MM.1S (cell line): ENCODE measurements around the gene MCTP2.

ENCODE experiments used
- DNase-seq: peaks from one replicate; pipeline ENCODE4 v3.0.0-alpha.2; 2015
- H2AFZ ChIP-seq: fragments of 300-600 bp; sonication (generic); 2 replicates; pipeline ENCODE4 v1.6.0; 2016; ENCODE audit warnings: antibody characterized with exemption, low read length
- H3F3A ChIP-seq: fragments of 300-600 bp; sonication (generic); 2 replicates; pipeline ENCODE4 v1.6.1; 2016; ENCODE audit warnings: mild to moderate bottlenecking, antibody characterized with exemption, low read length, moderate library complexity, mixed read lengths; ENCODE audit not compliant: insufficient read depth
- H3K27ac ChIP-seq: fragments of 300-600 bp; sonication (generic); 2 replicates; pipeline ENCODE4 v1.5.1; 2016; ENCODE audit warnings: mild to moderate bottlenecking, low read length
- H3K27me3 ChIP-seq: fragments of 300-600 bp; sonication (generic); replicated peaks from 2 replicates; pipeline ENCODE4 v1.6.0; 2016; ENCODE audit warnings: low read length; ENCODE audit not compliant: insufficient read depth
- H3K36me3 ChIP-seq: fragments of 300-600 bp; sonication (generic); replicated peaks from 2 replicates; pipeline ENCODE4 v1.6.1; 2016; ENCODE audit warnings: mild to moderate bottlenecking, low read length, mixed read lengths; ENCODE audit not compliant: insufficient read depth
- H3K4me1 ChIP-seq: fragments of 300-600 bp; sonication (generic); 2 replicates; pipeline ENCODE4 v1.6.1; 2016; ENCODE audit warnings: low read length, mixed read lengths
- H3K4me2 ChIP-seq: fragments of 300-600 bp; sonication (generic); 2 replicates; pipeline ENCODE4 v1.6.0; 2016; ENCODE audit warnings: low read depth, low read length
- H3K4me3 ChIP-seq: fragments of 300-600 bp; sonication (generic); 2 replicates; pipeline ENCODE4 v1.5.1; 2016; ENCODE audit warnings: low read length, mixed read lengths
- H3K79me2 ChIP-seq: fragments of 300-600 bp; sonication (generic); 2 replicates; pipeline ENCODE4 v1.6.1; 2016; ENCODE audit warnings: mixed run types, low read length, mixed read lengths
- H3K9ac ChIP-seq: fragments of 300-600 bp; sonication (generic); 2 replicates; pipeline ENCODE4 v1.6.1; 2016; ENCODE audit warnings: low read length, mixed read lengths
- H3K9me2 ChIP-seq: fragments of 300-600 bp; sonication (generic); replicated peaks from 2 replicates; pipeline ENCODE4 v1.6.1; 2016; ENCODE audit warnings: mild to moderate bottlenecking, low read length, mixed read lengths; ENCODE audit not compliant: insufficient read depth
- H3K9me3 ChIP-seq: fragments of 300-600 bp; sonication (generic); replicated peaks from 2 replicates; pipeline ENCODE4 v1.6.1; 2016; ENCODE audit warnings: mild to moderate bottlenecking, low read length, mixed read lengths; ENCODE audit not compliant: insufficient read depth
- H4K20me1 ChIP-seq: fragments of 300-600 bp; sonication (generic); 2 replicates; pipeline ENCODE4 v1.6.1; 2016; ENCODE audit warnings: mild to moderate bottlenecking, low read length, moderate library complexity, mixed read lengths; ENCODE audit not compliant: insufficient read depth
- EZH2 ChIP-seq: fragments of 300-600 bp; sonication (generic); optimal IDR thresholded peaks from 2 replicates; pipeline ENCODE3; 2017; ENCODE audit warnings: low read depth, mild to moderate bottlenecking, antibody characterized with exemption, low read length, mixed read lengths
- EZH2phosphoT487 ChIP-seq: fragments of 300-600 bp; sonication (generic); IDR thresholded peaks from 2 replicates; pipeline ENCODE4 v1.6.1; 2018; ENCODE audit warnings: antibody characterized with exemption, low read length
- TF ChIP-seq, protein P1 (sequence below): fragments of 300-600 bp; sonication (generic); IDR thresholded peaks from 2 replicates; pipeline ENCODE4 v1.5.1; 2016; ENCODE audit warnings: antibody characterized with exemption, low read length, mixed read lengths

Gene MCTP2

GRCh38 chr15:94228611-94229010 is 2.8 kb upstream of the MCTP2 start:
- H3K9me2 ChIP-seq: no peaks in the 10 kb centered on the region
- H3K4me1 ChIP-seq: peaks cover 25% of the 10 kb centered on the region
- H3K9ac ChIP-seq: no peak overlapping the region
- no peak overlapping the region for H3K4me3 ChIP-seq
- TF ChIP-seq EZH2 (no peak), EZH2phosphoT487 (no peak)
- TF ChIP-seq, protein P1, sequence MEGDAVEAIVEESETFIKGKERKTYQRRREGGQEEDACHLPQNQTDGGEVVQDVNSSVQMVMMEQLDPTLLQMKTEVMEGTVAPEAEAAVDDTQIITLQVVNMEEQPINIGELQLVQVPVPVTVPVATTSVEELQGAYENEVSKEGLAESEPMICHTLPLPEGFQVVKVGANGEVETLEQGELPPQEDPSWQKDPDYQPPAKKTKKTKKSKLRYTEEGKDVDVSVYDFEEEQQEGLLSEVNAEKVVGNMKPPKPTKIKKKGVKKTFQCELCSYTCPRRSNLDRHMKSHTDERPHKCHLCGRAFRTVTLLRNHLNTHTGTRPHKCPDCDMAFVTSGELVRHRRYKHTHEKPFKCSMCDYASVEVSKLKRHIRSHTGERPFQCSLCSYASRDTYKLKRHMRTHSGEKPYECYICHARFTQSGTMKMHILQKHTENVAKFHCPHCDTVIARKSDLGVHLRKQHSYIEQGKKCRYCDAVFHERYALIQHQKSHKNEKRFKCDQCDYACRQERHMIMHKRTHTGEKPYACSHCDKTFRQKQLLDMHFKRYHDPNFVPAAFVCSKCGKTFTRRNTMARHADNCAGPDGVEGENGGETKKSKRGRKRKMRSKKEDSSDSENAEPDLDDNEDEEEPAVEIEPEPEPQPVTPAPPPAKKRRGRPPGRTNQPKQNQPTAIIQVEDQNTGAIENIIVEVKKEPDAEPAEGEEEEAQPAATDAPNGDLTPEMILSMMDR: no peak
- H3K36me3 ChIP-seq: no peaks in the 10 kb centered on the region
- no peak overlapping the region for H3K27ac ChIP-seq
- DNase-seq: no peak
- H3K4me2 ChIP-seq: 0 out of 2 replicates have a peak overlapping the region, but pooled peaks have one; percentile 92
- no peak overlapping the region for H2AFZ ChIP-seq
- H3K27me3 ChIP-seq: no peaks in the 10 kb centered on the region
- peaks cover 15% of the 10 kb centered on the region for H3K79me2 ChIP-seq
- no peaks in the 10 kb centered on the region for H3K9me3 ChIP-seq
- no peaks in the 10 kb centered on the region for H4K20me1 ChIP-seq
- peaks cover 16% of the 10 kb centered on the region for H3F3A ChIP-seq

GRCh38 chr15:94229591-94230369 is 1.6 kb upstream of the MCTP2 start:
- H3K9ac ChIP-seq: peak overlapping the region; percentile 71; the same call in 1 of the 2 replicates

DNA sequence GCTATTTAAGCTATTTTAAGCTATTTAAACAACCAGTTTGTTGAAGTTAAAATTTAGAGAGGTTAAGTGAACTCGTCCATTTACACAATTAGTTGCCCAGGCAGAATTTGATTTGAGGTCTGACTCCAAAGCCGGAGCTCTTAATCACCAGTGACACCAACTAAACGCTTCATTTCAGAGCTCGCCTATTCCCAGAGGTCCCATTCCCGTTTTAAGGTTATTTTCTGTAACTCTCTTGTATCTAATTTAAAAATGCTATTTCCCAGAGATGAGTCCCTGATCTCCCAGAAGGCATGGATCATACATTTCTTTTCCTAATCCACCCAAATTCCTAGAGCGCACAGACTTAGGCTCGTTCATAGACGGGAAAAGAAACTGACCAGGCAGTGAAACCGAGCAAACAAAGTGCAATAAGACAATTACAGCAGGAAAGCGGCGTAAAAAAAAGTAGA is 904 bp upstream of the MCTP2 start:
- peaks cover 21% of the 10 kb centered on the region for H3K79me2 ChIP-seq
- TF ChIP-seq, protein P1: no peak
- no peak for TF ChIP-seq EZH2
- no peak for TF ChIP-seq EZH2phosphoT487
- H3K36me3 ChIP-seq: no peaks in the 10 kb centered on the region
- H4K20me1 ChIP-seq: no peaks in the 10 kb centered on the region
- H3K4me2 ChIP-seq: peak overlapping the region; percentile 92
- peak overlapping the region; percentile 80 for H3K4me3 ChIP-seq
- peak overlapping the region; percentile 71 for H3K9ac ChIP-seq
- no peaks in the 10 kb centered on the region for H3K9me3 ChIP-seq
- DNase-seq: no peak
- H3K27ac ChIP-seq: peak overlapping the region; percentile 89
- no peaks in the 10 kb centered on the region for H3K9me2 ChIP-seq
- H3K4me1 ChIP-seq: peaks cover 25% of the 10 kb centered on the region
- H2AFZ ChIP-seq: peak overlapping the region; percentile 87
- H3K27me3 ChIP-seq: no peaks in the 10 kb centered on the region
- peaks cover 16% of the 10 kb centered on the region for H3F3A ChIP-seq

More at GRCh38 chr15:94229591-94230369, 1.6 kb upstream of the MCTP2 start:
- Histone ChIP-seq H3F3A (peaks cover 16% of the 10 kb centered on the region), H3K9me2 (no peaks in the 10 kb centered on the region), H3K4me1 (peaks cover 25% of the 10 kb centered on the region), H3K36me3 (no peaks in the 10 kb centered on the region), H3K9me3 (no peaks in the 10 kb centered on the region), H3K4me3 (peak overlapping the region; percentile 80), H3K27me3 (no peaks in the 10 kb centered on the region), H3K27ac (peak overlapping the region; percentile 89), H4K20me1 (no peaks in the 10 kb centered on the region), H2AFZ (peak overlapping the region; percentile 24; the same call in 1 of the 2 replicates), H3K79me2 (peaks cover 20% of the 10 kb centered on the region), H3K4me2 (peak overlapping the region; percentile 92)
- peak; percentile 92 for DNase-seq
- TF ChIP-seq, protein P1: no peak
- 0 out of 2 replicates have a peak, but pooled peaks have one; percentile 18 for TF ChIP-seq EZH2phosphoT487
